NCI-H1048 (cell line): Measurements from ENCODE around the gene NUP210L.

ENCODE experiments used
- DNase-seq: peaks from one replicate; lab custom pipeline; 2025; lab: John Stamatoyannopoulos, UW

NUP210L gene

GRCh38 chr1:153944005-153944826 lies 210.7 kb downstream of the NUP210L start:
- DNase-seq = no peak

GRCh38 chr1:153942766-153943549 lies 211.9 kb downstream of the NUP210L start:
- DNase-seq = no peak
